HL-60/S4 treated with phorbol 12-myristate 13-acetate at 8.2 ng/mL for 4 days and 3 days (cell line): Measurements from ENCODE around the gene S1PR2.

ENCODE experiments used
- in situ Hi-C: fragments of 300-500 bp; cut with MboI; formaldehyde crosslinking; loops from 2 replicates; pipeline ENCODE4 v1.15.0; 2022; ENCODE audit warnings: low sequenced_read_pairs

The S1PR2 gene

DNA sequence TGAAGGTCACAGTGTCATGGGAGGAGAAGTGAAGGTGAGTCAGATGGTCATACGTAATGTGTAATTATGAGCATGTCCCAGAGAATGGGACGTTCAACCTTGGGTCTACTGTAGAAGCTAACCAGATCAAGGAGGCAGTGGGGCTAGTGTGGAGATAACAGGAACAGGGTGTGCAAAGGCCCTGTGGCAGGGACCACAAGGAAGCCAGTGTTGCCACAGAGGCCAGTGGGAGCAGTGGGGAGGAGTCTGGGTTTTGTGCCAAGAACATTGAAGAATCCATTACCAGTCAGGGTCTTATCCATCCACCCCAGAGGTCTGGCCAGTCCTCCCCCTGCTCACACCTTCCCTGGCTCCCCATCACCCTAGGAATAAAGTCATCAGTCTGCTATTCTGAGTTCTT, 24.2 kb upstream of the S1PR2 start:
- in situ Hi-C loops = no loop called here

DNA sequence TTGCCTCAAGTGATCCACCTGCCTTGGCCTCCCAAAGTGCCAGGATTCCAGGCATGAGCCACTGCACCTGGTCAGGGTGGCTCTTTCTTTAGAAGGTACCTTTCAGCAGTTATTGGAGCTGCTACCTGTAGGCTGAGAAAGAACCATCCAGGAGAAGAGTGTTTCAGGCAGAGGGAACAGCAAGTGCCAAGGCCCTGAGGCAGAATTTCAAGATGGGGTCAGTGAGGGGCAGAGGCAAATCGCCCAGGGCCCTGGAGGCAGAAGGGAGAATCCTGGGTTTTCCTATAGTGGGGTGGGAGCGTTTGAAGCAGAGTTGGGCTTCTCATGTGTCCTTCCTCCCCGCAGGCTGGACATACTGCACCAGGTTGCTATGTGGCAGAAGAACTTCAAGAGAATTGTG, 23.1 kb upstream of the S1PR2 start:
- in situ Hi-C loops = no loop called here

DNA sequence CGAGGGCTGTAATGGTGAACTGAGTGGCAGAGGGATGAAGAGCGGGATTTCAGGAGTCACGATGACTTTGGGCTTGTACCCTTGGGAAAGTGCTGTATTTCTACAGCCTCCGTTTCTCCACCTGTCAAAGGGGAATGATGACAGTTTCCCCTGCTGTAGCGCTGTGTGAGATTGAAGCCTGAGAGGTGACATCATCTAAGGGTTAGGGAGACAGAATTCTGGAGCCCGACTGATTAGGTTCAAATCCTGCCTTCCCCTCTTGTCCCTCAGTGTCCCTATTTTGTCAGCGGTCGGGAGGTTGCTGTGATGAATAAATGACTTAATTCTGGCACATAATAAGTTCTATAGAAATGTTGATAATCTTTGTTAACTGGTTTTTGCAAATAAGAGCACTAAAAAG, 21.6 kb upstream of the S1PR2 start:
- in situ Hi-C loops = no loop called here

DNA sequence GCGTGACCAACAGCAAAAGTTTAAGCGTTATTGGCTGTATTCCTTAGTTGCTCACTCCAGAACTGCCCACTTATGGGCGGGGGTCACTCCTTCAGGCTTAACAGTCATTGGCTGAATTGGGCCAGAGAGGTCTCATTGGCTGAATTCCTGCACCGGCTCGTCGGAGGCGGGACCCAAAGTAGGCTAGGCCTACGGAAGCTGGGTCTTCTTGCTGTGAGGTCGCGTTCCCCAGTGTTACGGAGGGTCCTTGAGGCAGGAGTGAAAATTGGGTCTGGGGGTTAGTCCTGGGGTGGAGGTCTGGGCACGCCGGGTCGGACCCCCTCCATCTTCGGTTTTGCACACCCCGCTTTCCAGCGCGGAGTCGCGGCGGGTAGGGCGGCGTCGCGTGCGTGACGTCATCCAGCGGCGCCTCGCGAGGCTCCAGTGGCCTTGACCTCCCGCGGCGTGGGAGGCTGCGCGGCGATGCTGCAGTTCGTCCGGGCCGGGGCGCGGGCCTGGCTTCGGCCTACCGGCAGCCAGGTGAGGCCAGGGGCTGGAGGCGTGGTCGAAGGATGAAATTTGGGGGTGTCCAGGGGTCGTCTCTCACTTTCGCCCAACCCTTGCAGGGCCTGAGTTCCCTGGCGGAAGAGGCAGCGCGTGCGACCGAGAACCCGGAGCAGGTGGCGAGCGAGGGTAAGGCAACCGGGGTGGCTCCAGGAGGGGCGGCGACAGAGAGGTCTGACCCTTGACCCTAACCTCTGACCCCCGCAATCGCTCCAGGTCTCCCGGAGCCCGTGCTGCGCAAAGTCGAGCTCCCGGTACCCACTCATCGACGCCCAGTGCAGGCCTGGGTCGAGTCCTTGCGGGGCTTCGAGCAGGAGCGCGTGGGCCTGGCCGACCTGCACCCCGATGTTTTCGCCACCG, 20.9 kb upstream of the S1PR2 start, which contains the start of gene MRPL4:
TSS of gene MRPL4 (plus strand) at position 423 of the 903 bp plus-strand sequence. CDS start at position 463, 40 bp downstream.
- in situ Hi-C loops = no loop called here

GRCh38 chr19:10246511-10246910, 15.4 kb upstream of the S1PR2 start:
- in situ Hi-C loops = loop anchor here (25.0 kb wide), 1 partner anchor 309 kb away; the partner anchor contains the start of gene OLFM2

DNA sequence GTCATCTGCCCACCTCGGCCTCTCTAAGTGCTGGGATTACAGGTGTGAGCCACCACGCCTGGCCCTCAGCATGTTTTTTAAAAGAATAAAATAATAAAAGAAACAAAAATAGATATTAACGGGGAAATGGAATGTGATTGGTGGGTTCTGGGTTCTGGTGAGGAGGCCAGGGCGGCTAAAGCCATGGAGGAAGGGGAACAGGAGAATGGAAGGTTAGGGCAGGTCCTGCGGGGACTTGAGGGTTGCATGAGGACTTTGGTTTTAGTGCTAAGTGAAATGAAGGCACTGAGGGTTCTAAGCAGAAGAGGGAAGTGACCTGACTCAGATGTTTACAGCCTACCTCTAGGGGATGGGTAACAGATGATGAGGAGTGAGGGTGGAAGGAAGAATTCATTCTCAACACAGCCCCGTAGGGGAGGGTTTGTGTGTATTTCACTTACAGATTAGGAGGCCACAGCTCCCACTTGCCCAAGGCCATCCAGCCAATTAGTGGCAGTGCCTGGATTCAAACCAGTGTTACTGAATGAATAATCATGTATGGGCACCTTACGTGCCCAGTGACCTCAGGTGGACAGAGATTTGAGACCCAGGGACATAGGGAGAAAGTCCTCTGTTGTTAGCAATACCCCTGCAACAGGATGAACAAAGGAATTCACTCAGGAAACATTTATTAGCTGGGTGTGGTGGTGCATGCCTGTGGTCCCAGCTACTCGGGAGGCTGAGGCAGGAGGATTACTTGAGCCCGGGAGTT, 14.2 kb upstream of the S1PR2 start:
- in situ Hi-C loops = loop anchor here (25.0 kb wide), 1 partner anchor 308 kb away; the partner anchor contains the start of gene OLFM2

DNA sequence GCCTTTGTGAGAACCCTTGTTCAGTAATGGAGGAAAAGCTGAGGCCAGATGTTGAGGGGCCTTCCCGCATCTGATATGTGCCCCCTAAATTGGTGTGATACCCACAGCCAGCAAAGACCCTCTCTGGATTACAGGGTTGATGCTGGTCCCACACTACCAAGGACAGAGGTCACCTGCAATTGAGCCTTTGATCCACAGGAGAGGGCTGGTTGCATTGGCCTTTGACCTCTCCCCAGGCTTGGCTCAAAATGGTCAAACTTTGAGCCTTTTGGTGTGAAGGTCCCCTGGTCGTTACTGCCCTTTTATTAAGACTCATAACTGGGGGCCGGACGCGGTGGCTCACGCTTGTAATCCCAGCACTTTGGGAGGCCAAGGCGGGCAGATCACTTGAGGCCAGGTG, 12.5 kb upstream of the S1PR2 start:
- in situ Hi-C loops = loop anchor here (25.0 kb wide), 1 partner anchor 306 kb away; the partner anchor contains the start of gene OLFM2

GRCh38 chr19:10241826-10242449, 10.8 kb upstream of the S1PR2 start:
- in situ Hi-C loops = loop anchor here (25.0 kb wide), 1 partner anchor 305 kb away; the partner anchor contains the start of gene OLFM2

- in situ Hi-C loops = loop anchor here (25.0 kb wide), 1 partner anchor 301 kb away; the partner anchor contains the start of gene OLFM2
Measured at GRCh38 chr19:10238172-10238783, 7.1 kb upstream of the S1PR2 start.

DNA sequence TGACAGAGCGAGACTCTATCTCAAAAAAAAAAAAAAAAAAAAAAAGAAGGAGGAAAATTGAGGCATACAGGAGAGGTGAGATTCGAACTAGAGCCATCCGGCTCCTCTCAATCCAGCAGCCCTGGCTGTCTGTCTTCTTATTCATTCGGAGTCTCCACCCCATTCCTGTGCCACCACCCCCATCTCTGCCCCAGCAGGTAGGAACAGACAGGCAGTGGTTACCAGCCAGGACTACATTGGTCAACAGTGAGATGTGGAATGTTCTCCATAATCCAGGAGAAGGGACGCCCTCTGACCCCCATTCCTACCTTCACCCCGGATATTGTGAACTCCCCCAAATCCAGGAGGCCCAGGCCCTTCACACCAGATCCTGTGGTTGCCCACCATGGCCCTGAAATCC, 6.6 kb upstream of the S1PR2 start:
- in situ Hi-C loops = loop anchor here (25.0 kb wide), 1 partner anchor 300 kb away; the partner anchor contains the start of gene OLFM2

DNA sequence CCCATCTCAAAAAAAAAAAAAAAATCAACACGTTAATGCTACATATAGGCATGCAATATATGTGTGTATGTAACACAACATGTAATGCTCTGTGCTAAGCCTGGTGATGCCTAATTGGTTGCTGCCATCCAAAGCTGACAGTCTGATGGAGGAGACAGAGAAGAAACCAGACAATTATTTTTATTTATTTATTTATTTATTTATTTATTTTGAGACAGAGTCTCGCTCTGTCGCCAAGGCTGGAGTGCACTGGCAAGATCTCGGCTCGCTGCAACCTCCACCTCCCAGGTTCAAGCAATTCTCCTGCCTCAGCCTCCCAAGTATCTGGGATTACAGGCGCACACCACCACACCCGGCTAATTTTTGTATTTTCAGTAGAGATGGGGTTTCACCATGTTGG, 4.3 kb upstream of the S1PR2 start:
- in situ Hi-C loops = loop anchor here (25.0 kb wide), 1 partner anchor 298 kb away; the partner anchor contains the start of gene OLFM2

DNA sequence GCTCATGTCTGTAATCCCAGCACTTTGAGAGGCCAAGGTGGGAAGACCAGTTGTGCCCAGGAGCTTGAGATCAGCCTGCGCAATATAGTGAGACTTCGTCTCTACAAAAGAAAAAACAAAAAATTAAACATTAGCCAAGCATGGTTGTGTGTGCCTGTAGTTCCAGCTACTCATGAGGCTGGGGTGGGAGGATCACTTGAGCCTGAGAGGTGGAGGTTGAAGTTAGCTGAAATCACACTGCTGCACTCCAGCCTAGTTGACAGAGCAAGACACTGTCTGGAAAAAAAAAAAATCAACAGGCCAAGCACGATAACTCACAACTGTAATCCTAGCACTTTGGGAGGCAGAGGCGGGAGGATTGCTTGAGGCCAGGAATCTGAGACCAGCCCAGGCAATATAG, 3.9 kb upstream of the S1PR2 start:
- in situ Hi-C loops = loop anchor here (25.0 kb wide), 1 partner anchor 298 kb away; the partner anchor contains the start of gene OLFM2

- in situ Hi-C loops = loop anchor here (25.0 kb wide), 1 partner anchor 297 kb away; the partner anchor contains the start of gene OLFM2
Measured at GRCh38 chr19:10233946-10234345, 2.8 kb upstream of the S1PR2 start.

DNA sequence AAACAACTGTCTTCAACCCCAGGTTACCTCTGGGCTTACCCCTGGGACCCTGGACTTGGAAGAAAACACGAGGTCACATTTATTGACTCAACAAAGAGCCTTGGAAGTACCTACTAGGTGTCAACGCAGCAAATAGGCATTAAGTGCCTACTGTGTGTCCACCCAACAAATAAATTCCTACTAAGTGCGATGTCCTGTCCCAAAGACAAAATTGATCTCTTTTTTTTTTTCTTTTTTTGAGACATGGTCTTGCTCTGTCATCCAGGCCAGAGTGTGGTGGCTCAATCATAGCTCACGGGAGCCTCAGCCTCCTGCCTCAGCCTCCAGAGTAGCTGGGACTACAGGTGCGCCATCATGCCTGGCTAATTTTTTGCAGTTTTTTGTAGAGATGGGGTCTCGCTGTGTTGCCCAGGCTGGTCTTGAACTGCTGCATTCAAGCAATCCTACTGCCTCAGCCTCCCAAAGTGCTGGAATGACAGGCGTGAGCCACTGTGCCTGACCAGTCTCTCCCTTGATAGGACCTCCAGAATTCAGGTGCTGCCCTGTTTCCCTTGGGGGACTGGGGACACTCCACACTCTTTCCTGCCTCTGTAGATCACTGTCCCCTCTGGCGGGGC, 589 bp upstream of the S1PR2 start:
- in situ Hi-C loops = loop anchor here (25.0 kb wide), 1 partner anchor 294 kb away; the partner anchor contains the start of gene OLFM2

DNA sequence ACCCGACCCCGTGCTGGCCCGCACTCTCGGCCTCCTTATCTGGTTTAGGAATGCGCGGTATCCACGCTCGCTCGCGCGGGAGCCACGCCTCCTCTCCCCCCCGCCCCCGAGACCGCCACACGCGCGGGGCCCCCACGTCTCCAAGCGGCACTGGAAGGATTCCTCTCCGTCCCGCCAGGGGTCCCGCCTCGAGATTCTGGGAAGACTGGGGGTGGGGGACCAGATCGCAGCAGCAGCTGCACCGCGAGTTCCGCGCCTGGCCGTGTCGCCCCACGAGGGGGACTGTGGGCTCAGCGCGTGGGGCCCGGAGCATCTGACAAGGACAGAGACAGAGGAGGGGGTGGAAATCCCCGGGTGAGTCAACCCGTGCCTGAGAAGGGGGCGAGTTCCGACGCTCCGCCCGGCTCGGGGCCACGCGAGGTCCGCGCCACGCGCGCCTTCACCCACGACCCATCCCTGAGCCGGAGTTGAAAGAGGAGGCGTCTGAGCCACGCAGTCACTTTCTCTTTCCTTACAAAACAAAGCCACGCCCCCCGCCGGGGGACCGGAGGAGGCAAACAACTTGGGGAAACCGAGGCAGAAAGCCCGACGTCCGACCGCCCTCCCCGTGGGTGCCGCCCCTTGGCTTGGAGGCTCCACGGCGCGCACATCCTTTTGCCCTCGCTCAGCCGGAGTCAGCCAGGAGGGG, 814 bp downstream of the S1PR2 start:
- in situ Hi-C loops = loop anchor here (25.0 kb wide), 1 partner anchor 293 kb away; the partner anchor contains the start of gene OLFM2

- in situ Hi-C loops = loop anchor here (25.0 kb wide), 1 partner anchor 292 kb away; the partner anchor contains the start of gene OLFM2
Measured at GRCh38 chr19:10228920-10229319, 2.2 kb downstream of the S1PR2 start.

DNA sequence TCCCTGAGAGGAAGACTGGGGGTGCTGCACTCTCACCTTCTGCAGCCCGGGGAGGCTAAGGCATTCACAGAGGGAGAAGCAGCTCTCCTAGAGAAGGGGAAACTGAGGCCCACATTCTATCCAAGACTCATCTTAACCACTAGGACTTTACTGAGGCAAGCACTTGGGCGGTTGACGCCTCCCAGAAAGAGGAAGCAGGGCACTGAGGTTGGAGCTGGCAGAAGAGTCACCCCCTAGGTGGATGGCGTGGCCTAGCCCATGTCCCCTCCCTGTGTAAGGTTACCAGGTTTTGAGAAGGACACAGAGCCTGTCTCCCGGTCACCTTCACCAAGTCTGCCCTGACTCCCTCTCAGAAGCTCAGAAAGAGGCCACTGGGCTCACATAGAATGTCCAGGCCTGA, 2.7 kb downstream of the S1PR2 start:
- in situ Hi-C loops = loop anchor here (25.0 kb wide), 1 partner anchor 291 kb away; the partner anchor contains the start of gene OLFM2

GRCh38 chr19:10227026-10227971, 3.8 kb downstream of the S1PR2 start:
- in situ Hi-C loops = loop anchor here (25.0 kb wide), 1 partner anchor 290 kb away; the partner anchor contains the start of gene OLFM2
